GM12878 (cell line): ENCODE data around the gene THTPA. TPM values are rescaled to one million over a fixed set of nuclear protein-coding genes. Genes with fewer than 3 reads are reported as not detected.

ENCODE experiments used
- BACH1 ChIP-seq: fragments of 450-650 bp; IDR thresholded peaks from 2 replicates; pipeline ENCODE4 v1.6.1; 2017; ENCODE audit warnings: mild to moderate bottlenecking, borderline replicate concordance
- CHD4 ChIP-seq: fragments of 200-600 bp; sonication (generic); IDR thresholded peaks from 2 replicates; pipeline ENCODE4 v1.6.1; 2016; ENCODE audit warnings: mild to moderate bottlenecking
- EGR1 ChIP-seq, 2 experiments: IDR thresholded peaks; 1 replicate in 1 of 2; 2 replicates in 1 of 2; pipeline ENCODE4 v1.6.1; 2011 to 2012; ENCODE audit warnings: low read depth in 2 of 2, low read length in 2 of 2, borderline replicate concordance in 1 of 2, mild to moderate bottlenecking in 1 of 2, moderate library complexity in 1 of 2
- EP300 ChIP-seq, 2 experiments: fragments of 150-350 bp in 1 of 2; IDR thresholded peaks; 2 replicates each; pipeline ENCODE4 v1.6.1; 2011 to 2012; ENCODE audit warnings: low read depth in 2 of 2, low read length in 2 of 2, borderline replicate concordance in 1 of 2, improper control_type of control experiment in 1 of 2, inconsistent platforms in 1 of 2; ENCODE audit not compliant: control insufficient read depth in 1 of 2
- EZH2 ChIP-seq: IDR thresholded peaks from 2 replicates; pipeline ENCODE4 v1.6.1; 2012; ENCODE audit warnings: low read depth, mild to moderate bottlenecking, control low read depth, inconsistent platforms, low read length, borderline replicate concordance; ENCODE audit not compliant: control insufficient read depth
- FOXK2 ChIP-seq: fragments of 450-650 bp; IDR thresholded peaks from 2 replicates; pipeline ENCODE4 v1.6.1; 2017; ENCODE audit warnings: mild to moderate bottlenecking, moderate library complexity
- GABPA ChIP-seq: IDR thresholded peaks from 2 replicates; pipeline ENCODE4 v1.6.1; 2014; ENCODE audit warnings: antibody characterized with exemption, low read depth, mild to moderate bottlenecking, inconsistent platforms
- IRF4 ChIP-seq: IDR thresholded peaks from 2 replicates; pipeline ENCODE4 v1.6.1; 2011; ENCODE audit warnings: low read depth, low read length
- JUNB ChIP-seq: IDR thresholded peaks from 2 replicates; pipeline ENCODE4 v1.6.1; 2016; ENCODE audit warnings: antibody characterized with exemption, mild to moderate bottlenecking
- LARP7 ChIP-seq: fragments of 450-650 bp; IDR thresholded peaks from 2 replicates; pipeline ENCODE4 v1.6.1; 2017; ENCODE audit warnings: mild to moderate bottlenecking
- MYC ChIP-seq: IDR thresholded peaks from 2 replicates; pipeline ENCODE4 v1.6.1; 2011; ENCODE audit warnings: mild to moderate bottlenecking, low read length, moderate library complexity, inconsistent platforms; ENCODE audit not compliant: insufficient read depth, insufficient replicate concordance, insufficient read length, severe bottlenecking
- NFYA ChIP-seq: IDR thresholded peaks from 2 replicates; pipeline ENCODE4 v1.6.1; 2011; ENCODE audit warnings: low read depth, mild to moderate bottlenecking, low read length, improper control_type of control experiment, borderline replicate concordance
- NR2F1 ChIP-seq: fragments of 450-650 bp; conservative IDR thresholded peaks from 2 replicates; pipeline ENCODE4 v1.6.1; 2017; ENCODE audit warnings: mild to moderate bottlenecking
- NRF1 ChIP-seq: conservative IDR thresholded peaks from 2 replicates; pipeline ENCODE4 v1.6.1; 2011; ENCODE audit warnings: mild to moderate bottlenecking, low read depth, low read length, improper control_type of control experiment
- SMARCA5 ChIP-seq: fragments of 450-650 bp; IDR thresholded peaks from 2 replicates; pipeline ENCODE4 v1.6.1; 2017; ENCODE audit warnings: mild to moderate bottlenecking
- SMC3 ChIP-seq: IDR thresholded peaks from 2 replicates; pipeline ENCODE4 v1.6.1; 2011; ENCODE audit warnings: low read length, improper control_type of control experiment, borderline replicate concordance
- SREBF2 ChIP-seq: IDR thresholded peaks from 2 replicates; pipeline ENCODE4 v1.6.1; 2012; ENCODE audit warnings: mild to moderate bottlenecking, low read length
- SUZ12 ChIP-seq: fragments of 200-600 bp; sonication (generic); IDR thresholded peaks from one replicate; pipeline ENCODE4 v1.6.1; 2018; ENCODE audit warnings: antibody characterized with exemption, mild to moderate bottlenecking; ENCODE audit not compliant: unreplicated experiment
- polyA plus RNA-seq, 11 experiments: library from polyadenylated mRNA; depleted of rRNA in 4 of 11; unstranded in 6 of 11; stranded (reverse) in 5 of 11; fragments of >200 nt; fragmentation: Nextera tagmentation in 4 of 11; fragmentation: Illumina TruSeq in 1 of 11; extraction: Ambion mirVana in 4 of 11; extraction: Trizol in 1 of 11; gene quantifications; 1 replicate in 1 of 11; 2 replicates in 10 of 11; pipeline versions ENCODE4 v1.2.1 to v1.2.3, GENCODE V29; 2011 to 2016; ENCODE audit warnings: inconsistent platforms in 2 of 11, missing spikeins in 2 of 11, low read depth in 1 of 11
- total RNA-seq, 4 experiments: library from RNA; depleted of rRNA in 3 of 4; stranded (reverse); fragments of >200 nt in 3 of 4; fragmentation: Illumina TruSeq in 1 of 4; extraction: Trizol in 1 of 4; gene quantifications; 2 replicates each; pipeline versions ENCODE4 v1.2.1 to v1.2.3, GENCODE V29; 2013 to 2021
- TF ChIP-seq, protein P1 (sequence below): IDR thresholded peaks from 2 replicates; pipeline ENCODE4 v1.6.1; 2011; ENCODE audit warnings: mild to moderate bottlenecking, low read depth, low read length, moderate library complexity; ENCODE audit not compliant: insufficient replicate concordance
- TF ChIP-seq, protein P2 (sequence below): fragments of 450-650 bp; conservative IDR thresholded peaks from 2 replicates; pipeline ENCODE4 v1.6.1; 2017; ENCODE audit warnings: mild to moderate bottlenecking, moderate library complexity
- TF ChIP-seq, protein P3 (sequence below): fragments of 450-650 bp; IDR thresholded peaks from 2 replicates; pipeline ENCODE4 v1.6.1; 2017; ENCODE audit warnings: low read depth, mild to moderate bottlenecking, moderate library complexity
- TF ChIP-seq, protein P4 (sequence below): IDR thresholded peaks from 2 replicates; pipeline ENCODE4 v1.6.1; 2011; ENCODE audit warnings: borderline replicate concordance, low read depth, mild to moderate bottlenecking, moderate library complexity, low read length; ENCODE audit not compliant: insufficient read depth, poor library complexity, severe bottlenecking

The THTPA gene
- total and polyA plus RNA-seq, 10 of the 15 experiments (the other 5 are each of a cell fraction or from before 2014, with no cell fraction given) = 3.1 to 24.9 (median 12.8) TPM

DNA sequence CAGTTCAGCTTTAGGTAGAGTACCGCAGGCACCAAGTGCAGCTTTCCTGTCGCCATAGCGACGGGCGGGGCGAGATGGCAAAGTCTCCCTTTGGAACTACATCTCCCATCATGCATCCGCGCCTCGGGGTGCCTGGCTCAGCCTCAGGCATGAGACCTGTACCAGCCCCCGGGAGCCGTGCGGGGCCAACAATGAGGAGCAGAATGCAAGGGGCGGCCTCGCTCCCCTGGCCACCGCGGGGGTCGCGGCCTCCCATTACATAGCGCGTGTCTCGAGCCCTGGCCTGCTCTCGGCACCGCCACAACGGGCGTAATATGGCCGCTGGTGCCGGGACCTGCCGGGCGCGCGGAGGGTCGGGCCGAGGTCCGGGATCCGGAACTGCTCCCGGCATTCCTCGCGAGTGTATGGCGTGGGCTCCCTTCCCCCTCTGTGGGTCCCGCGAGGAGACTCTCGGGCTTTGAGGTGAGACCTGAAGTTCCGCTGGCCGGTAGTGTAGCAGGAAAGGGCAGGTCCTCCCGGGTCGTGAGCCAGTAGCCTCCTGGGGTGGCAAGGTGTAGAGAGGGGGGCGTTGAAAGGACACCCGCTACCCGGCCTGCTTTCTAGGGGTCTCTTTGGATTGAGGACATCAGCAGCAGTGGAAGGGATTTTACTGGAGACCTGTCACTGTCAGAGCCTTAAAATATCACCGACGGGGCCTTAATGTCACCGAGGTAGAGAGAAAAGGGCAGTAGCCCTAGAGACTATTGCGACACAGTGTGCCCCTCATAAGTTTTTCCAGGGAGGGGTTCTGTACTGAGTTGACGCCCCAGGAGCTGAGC lies at the start of gene THTPA (continued):
- TF ChIP-seq SMC3 (no peak), SMARCA5 (no peak), EZH2 (no peak), BACH1 (0 out of 2 replicates have a peak, but pooled peaks have one; percentile 19), NR2F1 (peak; percentile 71), EGR1 (IDR thresholded peaks at IDR 0.05; ENCODE audit: borderline replicate concordance in 1 of 2, low read depth in 2 of 2, low read length in 2 of 2) (peak in 1 of 2 experiments; percentile 51; a peak in 1 of 3 replicates), MYC (no peak), LARP7 (peak; percentile 93), NRF1 (no peak), EP300 (IDR thresholded peaks at IDR 0.05; ENCODE audit: borderline replicate concordance in 1 of 2, control insufficient read depth in 1 of 2, low read depth in 2 of 2, low read length in 2 of 2) (peak in 1 of 2 experiments; percentile 38; a peak in 2 of 4 replicates), IRF4 (no peak), NFYA (no peak), SREBF2 (no peak; the same call in 1 of the 2 replicates), FOXK2 (no peak), CHD4 (no peak), JUNB (no peak), GABPA (peak; percentile 74; the same call in 1 of the 2 replicates), SUZ12 (no peak)
- TF ChIP-seq, protein P1, sequence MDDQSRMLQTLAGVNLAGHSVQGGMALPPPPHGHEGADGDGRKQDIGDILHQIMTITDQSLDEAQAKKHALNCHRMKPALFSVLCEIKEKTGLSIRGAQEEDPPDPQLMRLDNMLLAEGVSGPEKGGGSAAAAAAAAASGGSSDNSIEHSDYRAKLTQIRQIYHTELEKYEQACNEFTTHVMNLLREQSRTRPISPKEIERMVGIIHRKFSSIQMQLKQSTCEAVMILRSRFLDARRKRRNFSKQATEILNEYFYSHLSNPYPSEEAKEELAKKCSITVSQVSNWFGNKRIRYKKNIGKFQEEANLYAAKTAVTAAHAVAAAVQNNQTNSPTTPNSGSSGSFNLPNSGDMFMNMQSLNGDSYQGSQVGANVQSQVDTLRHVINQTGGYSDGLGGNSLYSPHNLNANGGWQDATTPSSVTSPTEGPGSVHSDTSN = no peak
- TF ChIP-seq, protein P2, sequence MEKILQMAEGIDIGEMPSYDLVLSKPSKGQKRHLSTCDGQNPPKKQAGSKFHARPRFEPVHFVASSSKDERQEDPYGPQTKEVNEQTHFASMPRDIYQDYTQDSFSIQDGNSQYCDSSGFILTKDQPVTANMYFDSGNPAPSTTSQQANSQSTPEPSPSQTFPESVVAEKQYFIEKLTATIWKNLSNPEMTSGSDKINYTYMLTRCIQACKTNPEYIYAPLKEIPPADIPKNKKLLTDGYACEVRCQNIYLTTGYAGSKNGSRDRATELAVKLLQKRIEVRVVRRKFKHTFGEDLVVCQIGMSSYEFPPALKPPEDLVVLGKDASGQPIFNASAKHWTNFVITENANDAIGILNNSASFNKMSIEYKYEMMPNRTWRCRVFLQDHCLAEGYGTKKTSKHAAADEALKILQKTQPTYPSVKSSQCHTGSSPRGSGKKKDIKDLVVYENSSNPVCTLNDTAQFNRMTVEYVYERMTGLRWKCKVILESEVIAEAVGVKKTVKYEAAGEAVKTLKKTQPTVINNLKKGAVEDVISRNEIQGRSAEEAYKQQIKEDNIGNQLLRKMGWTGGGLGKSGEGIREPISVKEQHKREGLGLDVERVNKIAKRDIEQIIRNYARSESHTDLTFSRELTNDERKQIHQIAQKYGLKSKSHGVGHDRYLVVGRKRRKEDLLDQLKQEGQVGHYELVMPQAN = peak; percentile 80; the same call in 1 of the 2 replicates
- TF ChIP-seq, protein P3, sequence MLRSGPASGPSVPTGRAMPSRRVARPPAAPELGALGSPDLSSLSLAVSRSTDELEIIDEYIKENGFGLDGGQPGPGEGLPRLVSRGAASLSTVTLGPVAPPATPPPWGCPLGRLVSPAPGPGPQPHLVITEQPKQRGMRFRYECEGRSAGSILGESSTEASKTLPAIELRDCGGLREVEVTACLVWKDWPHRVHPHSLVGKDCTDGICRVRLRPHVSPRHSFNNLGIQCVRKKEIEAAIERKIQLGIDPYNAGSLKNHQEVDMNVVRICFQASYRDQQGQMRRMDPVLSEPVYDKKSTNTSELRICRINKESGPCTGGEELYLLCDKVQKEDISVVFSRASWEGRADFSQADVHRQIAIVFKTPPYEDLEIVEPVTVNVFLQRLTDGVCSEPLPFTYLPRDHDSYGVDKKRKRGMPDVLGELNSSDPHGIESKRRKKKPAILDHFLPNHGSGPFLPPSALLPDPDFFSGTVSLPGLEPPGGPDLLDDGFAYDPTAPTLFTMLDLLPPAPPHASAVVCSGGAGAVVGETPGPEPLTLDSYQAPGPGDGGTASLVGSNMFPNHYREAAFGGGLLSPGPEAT = peak; percentile 73; the same call in 1 of the 2 replicates
- TF ChIP-seq, protein P4, sequence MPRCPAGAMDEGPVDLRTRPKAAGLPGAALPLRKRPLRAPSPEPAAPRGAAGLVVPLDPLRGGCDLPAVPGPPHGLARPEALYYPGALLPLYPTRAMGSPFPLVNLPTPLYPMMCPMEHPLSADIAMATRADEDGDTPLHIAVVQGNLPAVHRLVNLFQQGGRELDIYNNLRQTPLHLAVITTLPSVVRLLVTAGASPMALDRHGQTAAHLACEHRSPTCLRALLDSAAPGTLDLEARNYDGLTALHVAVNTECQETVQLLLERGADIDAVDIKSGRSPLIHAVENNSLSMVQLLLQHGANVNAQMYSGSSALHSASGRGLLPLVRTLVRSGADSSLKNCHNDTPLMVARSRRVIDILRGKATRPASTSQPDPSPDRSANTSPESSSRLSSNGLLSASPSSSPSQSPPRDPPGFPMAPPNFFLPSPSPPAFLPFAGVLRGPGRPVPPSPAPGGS = peak; percentile 20
